Activated naive CD8-positive, alpha-beta T cell treated with anti-CD3 and anti-CD28 coated beads, Interleukin-2, amount 50 U/mL, for 24 hours (primary cell): ENCODE data around the gene PIAS4.
A peak's percentile ranks its signal among the peaks of the same experiment; 100 is the strongest.

Experiments
- ATAC-seq: fragments of 150-1000 bp; cut with Tn5 transposase; one replicate; pipeline ENCODE4 v1.10.0; 2021
- DNase-seq: peaks from one replicate; pipeline ENCODE4 v3.0.0; 2021
- H3K27ac Mint-ChIP-seq: one replicate; pipeline ENCODE4 v1.8.0; 2021; ENCODE audit warnings: mild to moderate bottlenecking, mixed read lengths
- H3K27me3 Mint-ChIP-seq: one replicate; pipeline ENCODE4 v1.8.0; 2021; ENCODE audit warnings: mixed read lengths
- H3K36me3 Mint-ChIP-seq: one replicate; pipeline ENCODE4 v1.8.0; 2021; ENCODE audit warnings: low read depth, mixed read lengths
- H3K4me1 Mint-ChIP-seq: one replicate; pipeline ENCODE4 v1.8.0; 2021; ENCODE audit warnings: mixed read lengths
- H3K4me3 Mint-ChIP-seq: one replicate; pipeline ENCODE4 v1.8.0; 2021; ENCODE audit warnings: mild to moderate bottlenecking, moderate library complexity, mixed read lengths
- H3K9me3 Mint-ChIP-seq: one replicate; pipeline ENCODE4 v1.8.0; 2021; ENCODE audit warnings: mixed read lengths

PIAS4 gene

GRCh38 chr19:4018775-4019504 lies 11.4 kb downstream of the PIAS4 start:
- no peaks in the 10 kb centered on the region for H3K27me3 Mint-ChIP-seq
- no peak for ATAC-seq
- H3K4me3 Mint-ChIP-seq, result no peak overlapping the region
- no peak for DNase-seq
- H3K27ac Mint-ChIP-seq, result no peak overlapping the region
- H3K4me1 Mint-ChIP-seq, result peaks cover 3% of the 10 kb centered on the region
- peaks cover 3% of the 10 kb centered on the region for H3K9me3 Mint-ChIP-seq
- H3K36me3 Mint-ChIP-seq, result peaks cover 7% of the 10 kb centered on the region

DNA sequence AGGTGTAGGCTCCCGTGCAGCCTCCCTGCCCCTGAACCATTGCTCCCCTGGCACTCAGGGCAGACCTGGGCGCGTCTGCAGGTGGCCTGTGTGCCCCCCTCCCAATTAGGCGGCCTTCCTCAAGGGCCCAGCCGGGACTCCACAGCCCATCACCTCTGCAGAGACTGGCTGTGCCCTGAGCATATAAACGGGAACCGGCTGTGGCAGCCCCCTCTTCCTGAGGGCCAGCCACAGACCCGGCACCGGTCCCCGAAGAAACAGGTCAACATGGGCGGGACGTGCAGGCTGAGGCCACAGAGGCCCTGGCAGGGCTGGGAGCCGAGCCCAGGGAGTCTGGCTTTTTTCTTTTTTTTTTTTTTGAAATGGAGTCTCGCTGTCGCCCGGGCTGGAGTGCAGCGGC lies 12.0 kb downstream of the PIAS4 start:
- H3K27me3 Mint-ChIP-seq, result no peaks in the 10 kb centered on the region
- peaks cover 7% of the 10 kb centered on the region for H3K36me3 Mint-ChIP-seq
- ATAC-seq (no peak), DNase-seq (no peak)
- no peak overlapping the region for H3K4me3 Mint-ChIP-seq
- peaks cover 3% of the 10 kb centered on the region for H3K4me1 Mint-ChIP-seq
- H3K27ac Mint-ChIP-seq, result no peak overlapping the region
- H3K9me3 Mint-ChIP-seq, result peaks cover 3% of the 10 kb centered on the region

DNA sequence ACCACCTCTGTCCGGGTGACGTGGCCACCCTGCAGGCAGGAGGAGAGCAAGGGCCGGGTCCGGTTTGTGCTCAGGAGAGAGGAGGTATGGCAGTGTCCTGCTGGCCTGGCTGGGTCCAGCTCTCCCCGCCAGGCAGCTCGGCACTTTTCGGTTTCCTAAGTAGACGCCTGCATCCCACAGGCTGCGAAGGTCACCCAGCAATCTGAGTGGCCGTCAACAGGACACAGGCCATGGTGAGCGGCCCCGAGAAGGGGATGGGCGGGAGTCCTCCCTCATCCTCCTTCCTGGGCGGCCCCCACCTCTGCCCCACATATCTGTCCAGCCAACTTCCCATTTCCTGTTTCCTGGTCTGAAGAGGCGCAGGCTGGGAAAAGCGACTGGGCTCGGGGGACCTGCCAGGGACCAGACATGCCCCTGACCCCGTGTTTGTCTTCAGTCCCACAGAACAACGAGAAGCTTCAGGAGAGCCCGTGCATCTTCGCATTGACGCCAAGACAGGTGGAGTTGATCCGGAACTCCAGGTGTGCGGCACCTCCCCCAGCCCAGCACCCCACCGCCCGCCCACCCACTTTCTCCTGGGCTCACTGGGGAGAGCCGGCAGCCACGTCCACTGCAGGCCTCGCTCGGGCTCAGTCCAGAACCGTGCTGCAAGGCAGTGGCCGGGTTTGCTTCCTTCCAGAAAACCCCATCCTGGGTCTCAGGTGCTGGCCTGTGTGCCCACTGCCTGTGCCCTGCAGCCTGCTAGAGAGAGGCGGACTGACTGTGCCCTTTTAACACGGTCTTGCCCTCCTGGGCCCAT lies 16.3 kb downstream of the PIAS4 start:
- no peak for DNase-seq
- Mint-ChIP-seq H3K36me3 (peaks cover 7% of the 10 kb centered on the region), H3K27ac (no peak overlapping the region), H3K4me3 (no peak overlapping the region), H3K27me3 (no peaks in the 10 kb centered on the region), H3K4me1 (no peaks in the 10 kb centered on the region), H3K9me3 (peaks cover 3% of the 10 kb centered on the region)
- ATAC-seq, result no peak

DNA sequence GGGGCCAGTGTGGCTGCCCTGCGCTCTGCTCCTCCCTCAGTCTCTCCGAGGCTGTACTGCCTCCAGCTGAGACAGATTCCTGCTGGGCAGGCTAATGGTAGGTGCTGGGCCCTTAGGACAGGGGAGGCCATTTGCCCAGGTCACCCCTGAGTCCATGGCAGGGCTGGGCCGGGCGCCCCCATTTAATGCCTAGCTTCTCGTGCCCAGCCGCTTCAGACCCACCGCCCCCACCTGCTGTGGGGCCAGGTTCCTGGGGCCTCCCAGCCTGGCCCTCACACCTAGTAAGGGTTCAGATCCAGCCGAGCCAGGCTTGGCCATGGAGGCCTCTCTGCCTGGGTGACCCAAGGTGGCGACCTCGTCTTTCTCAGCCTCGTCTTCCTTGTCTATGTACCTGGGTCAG lies 17.8 kb downstream of the PIAS4 start:
- Mint-ChIP-seq H3K36me3 (peaks cover 7% of the 10 kb centered on the region), H3K27ac (no peak overlapping the region), H3K27me3 (no peaks in the 10 kb centered on the region), H3K4me3 (no peak overlapping the region), H3K4me1 (no peaks in the 10 kb centered on the region), H3K9me3 (peaks cover 3% of the 10 kb centered on the region)
- ATAC-seq (peak; percentile 24), DNase-seq (no peak)

GRCh38 chr19:4027146-4027545 lies 19.6 kb downstream of the PIAS4 start:
- H3K9me3 Mint-ChIP-seq, result peaks cover under 1% of the 10 kb centered on the region
- no peaks in the 10 kb centered on the region for H3K27me3 Mint-ChIP-seq
- no peak for DNase-seq
- no peak overlapping the region for H3K27ac Mint-ChIP-seq
- H3K4me1 Mint-ChIP-seq, result no peaks in the 10 kb centered on the region
- no peak for ATAC-seq
- peaks cover under 1% of the 10 kb centered on the region for H3K36me3 Mint-ChIP-seq
- H3K4me3 Mint-ChIP-seq, result no peak overlapping the region

- Mint-ChIP-seq H3K27me3 (no peaks in the 10 kb centered on the region), H3K4me3 (no peak overlapping the region), H3K4me1 (no peaks in the 10 kb centered on the region), H3K36me3 (no peaks in the 10 kb centered on the region), H3K9me3 (no peaks in the 10 kb centered on the region), H3K27ac (no peak overlapping the region)
- ATAC-seq (no peak), DNase-seq (no peak)
Measured at GRCh38 chr19:4028334-4029246, 21.1 kb downstream of the PIAS4 start.

- no peak for ATAC-seq
- Mint-ChIP-seq H3K36me3 (no peaks in the 10 kb centered on the region), H3K27ac (no peak overlapping the region), H3K9me3 (no peaks in the 10 kb centered on the region), H3K4me3 (no peak overlapping the region), H3K4me1 (no peaks in the 10 kb centered on the region), H3K27me3 (no peaks in the 10 kb centered on the region)
- no peak for DNase-seq
Measured at GRCh38 chr19:4029247-4029614, 21.7 kb downstream of the PIAS4 start.

DNA sequence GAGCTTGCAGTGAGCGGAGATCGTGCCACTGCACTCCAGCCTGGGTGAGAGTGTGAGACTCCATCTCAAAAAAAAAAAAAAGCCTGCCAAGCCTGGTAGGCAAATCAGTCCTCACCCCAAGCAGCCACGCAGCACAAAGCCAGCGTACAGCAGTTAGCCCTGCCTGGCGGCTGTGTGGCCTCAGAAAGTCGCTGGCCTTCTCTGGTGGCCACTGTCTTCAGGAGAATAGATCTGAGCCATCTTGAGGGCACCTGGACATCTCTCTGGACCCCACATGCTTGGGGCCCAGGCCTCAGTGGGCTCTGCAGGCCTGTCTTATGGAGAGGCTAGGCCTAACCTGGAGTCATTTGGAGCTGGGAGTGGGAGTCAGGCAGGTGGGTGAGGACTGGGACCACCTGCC lies 23.0 kb downstream of the PIAS4 start:
- DNase-seq (no peak), ATAC-seq (no peak)
- peaks cover 3% of the 10 kb centered on the region for H3K36me3 Mint-ChIP-seq
- H3K4me3 Mint-ChIP-seq, result no peak overlapping the region
- H3K27me3 Mint-ChIP-seq, result no peaks in the 10 kb centered on the region
- no peaks in the 10 kb centered on the region for H3K9me3 Mint-ChIP-seq
- H3K4me1 Mint-ChIP-seq, result no peaks in the 10 kb centered on the region
- no peak overlapping the region for H3K27ac Mint-ChIP-seq

GRCh38 chr19:4030981-4031380 lies 23.4 kb downstream of the PIAS4 start:
- Mint-ChIP-seq H3K4me3 (no peak overlapping the region), H3K36me3 (peaks cover 3% of the 10 kb centered on the region), H3K4me1 (no peaks in the 10 kb centered on the region), H3K27me3 (no peaks in the 10 kb centered on the region), H3K27ac (no peak overlapping the region), H3K9me3 (no peaks in the 10 kb centered on the region)
- DNase-seq (no peak), ATAC-seq (no peak)

GRCh38 chr19:4031420-4031819 lies 23.9 kb downstream of the PIAS4 start:
- DNase-seq (no peak), ATAC-seq (no peak)
- Mint-ChIP-seq H3K27me3 (no peaks in the 10 kb centered on the region), H3K27ac (no peak overlapping the region), H3K4me3 (no peak overlapping the region), H3K4me1 (no peaks in the 10 kb centered on the region), H3K9me3 (no peaks in the 10 kb centered on the region), H3K36me3 (peaks cover 3% of the 10 kb centered on the region)

DNA sequence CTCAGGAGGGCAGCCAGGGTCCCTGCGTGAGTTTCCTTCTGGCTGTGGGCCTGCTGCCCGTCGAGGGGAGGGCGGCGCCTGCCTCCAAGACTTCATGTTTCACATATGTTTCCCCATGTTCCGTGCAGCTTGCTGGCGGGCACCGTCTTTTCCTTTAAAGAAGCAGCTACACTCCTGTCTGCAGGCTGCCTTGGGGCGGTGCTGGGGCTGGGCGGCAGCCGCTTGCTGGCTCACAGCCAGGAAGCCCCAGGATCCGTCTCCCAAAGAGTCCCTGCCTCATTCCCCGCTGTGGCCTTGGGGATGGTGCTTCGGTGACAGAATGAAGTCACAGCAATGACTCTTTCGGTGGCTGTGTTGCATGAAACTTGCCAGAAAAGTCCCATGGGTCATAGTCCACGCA lies 24.9 kb downstream of the PIAS4 start:
- no peak overlapping the region for H3K27ac Mint-ChIP-seq
- H3K36me3 Mint-ChIP-seq, result peaks cover 3% of the 10 kb centered on the region
- no peak for ATAC-seq

GRCh38 chr19:4033028-4033956 lies 25.8 kb downstream of the PIAS4 start:
- DNase-seq (no peak), ATAC-seq (no peak)
- Mint-ChIP-seq H3K27me3 (no peaks in the 10 kb centered on the region), H3K36me3 (peaks cover 5% of the 10 kb centered on the region), H3K4me3 (no peak overlapping the region), H3K4me1 (no peaks in the 10 kb centered on the region), H3K9me3 (no peaks in the 10 kb centered on the region), H3K27ac (no peak overlapping the region)

More for the DNA sequence above, 24.9 kb downstream of the PIAS4 start:
- no peaks in the 10 kb centered on the region for H3K4me1 Mint-ChIP-seq
- H3K27me3 Mint-ChIP-seq, result no peaks in the 10 kb centered on the region
- no peak overlapping the region for H3K4me3 Mint-ChIP-seq
- no peaks in the 10 kb centered on the region for H3K9me3 Mint-ChIP-seq
- DNase-seq, result no peak

DNA sequence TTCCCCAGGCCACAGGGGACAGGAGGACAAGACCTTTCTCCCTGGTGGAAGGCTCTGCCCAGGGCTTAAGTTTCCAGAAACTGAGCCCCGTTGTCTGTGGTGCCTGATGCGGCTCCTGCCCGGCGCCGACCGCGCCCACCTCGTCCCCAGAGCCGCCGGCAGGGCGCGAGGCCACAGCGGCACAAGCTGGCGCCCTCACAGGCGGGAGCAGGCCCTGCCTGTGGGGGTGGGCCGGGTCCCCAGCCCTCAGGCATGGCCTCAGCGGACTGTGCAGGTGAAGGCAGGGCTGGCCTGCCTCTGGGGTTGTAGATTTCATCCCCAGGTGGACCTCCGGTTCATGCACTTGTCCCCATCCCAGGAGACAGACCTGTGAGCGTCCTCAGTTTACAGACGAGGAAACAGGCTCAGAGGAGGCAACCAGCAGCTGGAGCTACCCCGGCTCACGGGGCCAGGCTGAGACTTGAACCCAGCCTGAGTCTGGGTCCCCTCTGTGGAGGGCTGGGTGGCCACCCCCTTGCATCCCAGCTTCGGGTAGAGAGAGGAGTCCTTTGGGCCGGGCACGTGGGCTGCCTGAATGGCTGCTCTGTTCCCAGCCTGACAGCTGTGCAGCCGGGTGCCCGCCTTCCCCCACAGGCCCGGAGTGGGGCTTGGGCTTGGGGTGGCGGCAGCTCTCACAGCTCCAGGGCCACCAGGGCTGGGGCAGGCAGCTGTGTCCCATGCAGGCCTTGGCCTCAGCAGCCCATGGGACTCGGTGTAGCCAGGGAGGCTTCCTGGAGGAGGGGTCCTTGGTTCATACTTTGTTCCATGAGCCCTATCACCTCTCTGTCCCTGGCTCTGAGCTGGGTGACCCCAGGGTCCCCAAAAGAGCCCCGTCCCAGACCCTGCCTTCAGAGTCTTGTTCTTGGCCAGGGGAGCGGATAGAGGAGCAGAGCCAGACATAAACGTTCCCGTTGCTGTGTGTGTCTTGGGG lies 26.8 kb downstream of the PIAS4 start:
- Mint-ChIP-seq H3K27me3 (no peaks in the 10 kb centered on the region), H3K4me3 (no peak overlapping the region), H3K36me3 (peaks cover 5% of the 10 kb centered on the region), H3K27ac (peak overlapping the region; percentile 37), H3K4me1 (no peaks in the 10 kb centered on the region), H3K9me3 (no peaks in the 10 kb centered on the region)
- DNase-seq, result no peak
- ATAC-seq, result no peak
